PC-9 (cell line): ENCODE results near the gene IRF7.

ENCODE experiments used
- EZH2 ChIP-seq: fragments of 200-600 bp; sonication (generic); IDR thresholded peaks from 2 replicates; pipeline ENCODE4 v1.8.0; 2017; ENCODE audit warnings: antibody characterized with exemption, low read depth
- TF ChIP-seq, protein P1 (sequence below): fragments of 200-600 bp; sonication (generic); conservative IDR thresholded peaks from 2 replicates; pipeline ENCODE4 v1.6.1; 2017; ENCODE audit warnings: mixed run types, antibody characterized with exemption, mild to moderate bottlenecking, moderate library complexity

DNA sequence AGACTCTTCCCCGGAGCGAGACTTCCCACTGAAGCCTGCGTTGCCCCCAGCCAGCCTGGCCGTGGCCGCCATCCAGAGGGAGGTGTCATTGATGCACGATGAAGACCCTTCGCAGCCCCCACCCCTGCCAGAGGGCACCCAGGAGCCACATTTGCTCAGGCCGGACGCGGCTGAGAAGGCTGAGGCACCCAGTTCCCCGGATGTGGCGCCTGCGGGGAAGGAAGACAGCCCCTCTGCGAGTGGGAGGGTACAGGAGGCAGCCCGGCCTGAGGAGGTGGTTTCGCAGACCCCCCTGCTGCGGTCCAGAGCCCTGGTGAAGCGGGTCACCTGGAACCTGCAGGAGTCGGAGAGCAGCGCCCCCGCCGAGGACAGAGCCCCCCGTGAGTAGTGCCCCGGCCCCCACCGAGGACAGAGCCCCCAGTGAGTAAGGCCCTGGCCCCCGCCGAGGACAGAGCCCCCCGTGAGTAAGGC, 6.4 kb downstream of the IRF7 start:
- TF ChIP-seq, protein P1, sequence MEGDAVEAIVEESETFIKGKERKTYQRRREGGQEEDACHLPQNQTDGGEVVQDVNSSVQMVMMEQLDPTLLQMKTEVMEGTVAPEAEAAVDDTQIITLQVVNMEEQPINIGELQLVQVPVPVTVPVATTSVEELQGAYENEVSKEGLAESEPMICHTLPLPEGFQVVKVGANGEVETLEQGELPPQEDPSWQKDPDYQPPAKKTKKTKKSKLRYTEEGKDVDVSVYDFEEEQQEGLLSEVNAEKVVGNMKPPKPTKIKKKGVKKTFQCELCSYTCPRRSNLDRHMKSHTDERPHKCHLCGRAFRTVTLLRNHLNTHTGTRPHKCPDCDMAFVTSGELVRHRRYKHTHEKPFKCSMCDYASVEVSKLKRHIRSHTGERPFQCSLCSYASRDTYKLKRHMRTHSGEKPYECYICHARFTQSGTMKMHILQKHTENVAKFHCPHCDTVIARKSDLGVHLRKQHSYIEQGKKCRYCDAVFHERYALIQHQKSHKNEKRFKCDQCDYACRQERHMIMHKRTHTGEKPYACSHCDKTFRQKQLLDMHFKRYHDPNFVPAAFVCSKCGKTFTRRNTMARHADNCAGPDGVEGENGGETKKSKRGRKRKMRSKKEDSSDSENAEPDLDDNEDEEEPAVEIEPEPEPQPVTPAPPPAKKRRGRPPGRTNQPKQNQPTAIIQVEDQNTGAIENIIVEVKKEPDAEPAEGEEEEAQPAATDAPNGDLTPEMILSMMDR: no peak
- no peak for TF ChIP-seq EZH2
